NCI-H1436 treated with DMSO at 0.1 percent for 48 hours (cell line): ENCODE measurements around the gene CNN3.
"Not testable (repeated sequence)": the region's sequence is repeated elsewhere in the genome, so short reads cannot be mapped to it uniquely, and the experiment has no call there.

Source experiments
- DNase-seq: peaks from one replicate; lab custom pipeline; 2025; lab: John Stamatoyannopoulos, UW

CNN3 gene

GRCh38 chr1:94949681-94950661 lies 23.1 kb upstream of the CNN3 start:
- DNase-seq = peak; percentile 83

- DNase-seq = no peak
These were observed 20.5 kb upstream of the CNN3 start for GRCh38 chr1:94947437-94947836.

GRCh38 chr1:94946886-94947285 lies 20.0 kb upstream of the CNN3 start:
- DNase-seq = no peak

GRCh38 chr1:94942171-94943128 lies 15.5 kb upstream of the CNN3 start:
- DNase-seq = no peak

GRCh38 chr1:94941480-94941879 lies 14.6 kb upstream of the CNN3 start:
- DNase-seq = not testable (repeated sequence)

GRCh38 chr1:94940738-94941137 lies 13.8 kb upstream of the CNN3 start:
- DNase-seq = no peak

GRCh38 chr1:94937820-94938219 lies 10.9 kb upstream of the CNN3 start:
- no peak for DNase-seq

- DNase-seq = no peak
These were observed 10.1 kb upstream of the CNN3 start for GRCh38 chr1:94936861-94937620.

GRCh38 chr1:94935476-94935875 lies 8.6 kb upstream of the CNN3 start:
- no peak for DNase-seq

- DNase-seq = no peak
These were observed 8.1 kb upstream of the CNN3 start for GRCh38 chr1:94935034-94935433.

GRCh38 chr1:94934551-94934950 lies 7.6 kb upstream of the CNN3 start:
- no peak for DNase-seq

- no peak for DNase-seq
These were observed 4.4 kb upstream of the CNN3 start for GRCh38 chr1:94931254-94931841.

- DNase-seq = no peak
These were observed 2.7 kb upstream of the CNN3 start for GRCh38 chr1:94929351-94930217.

- no peak for DNase-seq
These were observed 1.5 kb upstream of the CNN3 start for GRCh38 chr1:94928293-94928939.

GRCh38 chr1:94927405-94928175 lies 680 bp upstream of the CNN3 start:
- no peak for DNase-seq

- DNase-seq = no peak
These were observed 590 bp downstream of the CNN3 start for GRCh38 chr1:94926126-94926914.

- DNase-seq = no peak
These were observed 1.3 kb downstream of the CNN3 start for GRCh38 chr1:94925561-94926125.

- no peak for DNase-seq
These were observed 1.9 kb downstream of the CNN3 start for GRCh38 chr1:94925004-94925403.
